HG02642 (cell line): ENCODE measurements around the gene METTL2B.
"Not testable (repeated sequence)": the region's sequence is repeated elsewhere in the genome, so short reads cannot be mapped to it uniquely, and the experiment has no call there.

Experiments used
- ATAC-seq: cut with Tn5 transposase; IDR thresholded peaks from one replicate; pipeline ENCODE4 v1.9.1; 2021; ENCODE audit warnings: mild to moderate bottlenecking; ENCODE audit not compliant: unreplicated experiment, poor library complexity

METTL2B gene

DNA sequence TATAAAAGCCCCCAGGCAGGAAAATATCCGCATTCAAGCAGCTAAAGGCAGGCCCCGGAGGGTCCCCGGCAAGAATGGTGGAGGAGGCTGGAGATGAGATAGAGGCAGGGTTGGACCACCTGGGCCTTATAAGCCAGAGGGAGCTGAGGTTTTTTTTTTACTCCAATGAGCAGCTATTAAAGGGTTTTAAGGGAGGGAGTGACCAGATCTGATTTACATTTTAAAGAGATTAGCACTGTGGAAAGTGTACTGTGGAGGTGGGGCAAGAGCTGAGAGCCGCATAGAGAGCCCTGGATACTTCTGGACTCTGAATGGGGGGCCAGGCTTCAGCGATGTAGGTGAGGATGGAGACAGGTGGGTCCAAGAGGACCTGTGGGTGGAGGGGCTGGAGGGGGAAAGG lies 40.5 kb downstream of the METTL2B start:
- not testable (repeated sequence) for ATAC-seq

- not testable (repeated sequence) for ATAC-seq
Observed at GRCh38 chr7:128523226-128523931, 46.8 kb downstream of the METTL2B start.

- ATAC-seq, result not testable (repeated sequence)
Observed at GRCh38 chr7:128523932-128524524, 47.5 kb downstream of the METTL2B start.

DNA sequence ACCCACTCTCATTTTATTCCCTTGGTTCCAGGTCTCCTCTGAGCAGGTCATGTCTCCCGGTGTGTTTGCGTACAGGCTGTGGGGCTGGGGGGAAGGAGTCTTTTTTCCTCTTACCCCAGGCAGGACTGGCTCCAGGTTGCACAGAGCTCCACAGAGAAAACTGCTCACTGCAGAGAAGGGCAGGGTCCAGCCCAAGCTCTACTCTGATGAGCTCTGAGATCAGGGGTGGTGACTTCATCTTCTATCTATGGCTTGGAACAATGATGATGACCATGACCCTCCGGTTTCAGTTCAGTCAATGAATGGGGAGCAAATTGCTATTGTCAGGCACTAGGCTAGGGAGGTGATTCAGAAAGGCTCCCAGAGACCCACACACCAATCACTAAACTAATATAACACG lies 49.0 kb downstream of the METTL2B start:
- not testable (repeated sequence) for ATAC-seq

- not testable (repeated sequence) for ATAC-seq
Observed at GRCh38 chr7:128526062-128526466, 49.5 kb downstream of the METTL2B start.

DNA sequence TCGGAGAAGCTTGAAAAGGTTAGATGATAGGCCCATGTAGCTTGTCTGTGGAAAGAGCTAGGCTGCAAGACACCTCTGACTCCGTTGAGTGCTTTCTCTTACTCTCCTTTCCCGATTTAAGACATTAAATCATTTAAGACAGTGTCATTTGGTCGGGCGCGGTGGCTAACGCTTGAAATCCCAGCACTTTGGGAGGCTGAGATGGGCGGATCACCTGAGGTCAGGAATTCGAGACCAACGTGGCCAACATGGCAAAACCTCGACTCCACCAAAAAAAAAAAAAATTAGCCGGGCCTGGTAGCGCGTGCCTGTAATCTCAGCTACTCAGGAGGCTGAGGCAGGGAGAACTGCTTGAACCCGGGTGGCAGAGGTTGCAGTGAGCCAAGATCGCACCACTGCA lies 52.6 kb downstream of the METTL2B start:
- not testable (repeated sequence) for ATAC-seq

- peak; percentile 22 for ATAC-seq
Observed at GRCh38 chr7:128530121-128530854, 53.7 kb downstream of the METTL2B start.

DNA sequence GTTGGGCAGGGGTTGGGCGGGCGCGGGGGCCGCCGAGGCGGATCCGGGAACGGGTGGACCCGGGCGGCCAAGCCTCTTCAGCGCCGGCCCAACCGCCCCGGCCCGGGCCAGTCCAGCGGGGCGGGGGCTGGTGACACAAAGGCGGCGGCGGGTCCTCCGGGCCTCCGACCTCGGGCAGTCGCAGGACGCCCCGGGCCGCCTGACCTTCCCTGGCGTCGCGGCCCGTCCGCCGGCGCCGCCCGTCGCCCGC lies 54.2 kb downstream of the METTL2B start:
- no peak for ATAC-seq

DNA sequence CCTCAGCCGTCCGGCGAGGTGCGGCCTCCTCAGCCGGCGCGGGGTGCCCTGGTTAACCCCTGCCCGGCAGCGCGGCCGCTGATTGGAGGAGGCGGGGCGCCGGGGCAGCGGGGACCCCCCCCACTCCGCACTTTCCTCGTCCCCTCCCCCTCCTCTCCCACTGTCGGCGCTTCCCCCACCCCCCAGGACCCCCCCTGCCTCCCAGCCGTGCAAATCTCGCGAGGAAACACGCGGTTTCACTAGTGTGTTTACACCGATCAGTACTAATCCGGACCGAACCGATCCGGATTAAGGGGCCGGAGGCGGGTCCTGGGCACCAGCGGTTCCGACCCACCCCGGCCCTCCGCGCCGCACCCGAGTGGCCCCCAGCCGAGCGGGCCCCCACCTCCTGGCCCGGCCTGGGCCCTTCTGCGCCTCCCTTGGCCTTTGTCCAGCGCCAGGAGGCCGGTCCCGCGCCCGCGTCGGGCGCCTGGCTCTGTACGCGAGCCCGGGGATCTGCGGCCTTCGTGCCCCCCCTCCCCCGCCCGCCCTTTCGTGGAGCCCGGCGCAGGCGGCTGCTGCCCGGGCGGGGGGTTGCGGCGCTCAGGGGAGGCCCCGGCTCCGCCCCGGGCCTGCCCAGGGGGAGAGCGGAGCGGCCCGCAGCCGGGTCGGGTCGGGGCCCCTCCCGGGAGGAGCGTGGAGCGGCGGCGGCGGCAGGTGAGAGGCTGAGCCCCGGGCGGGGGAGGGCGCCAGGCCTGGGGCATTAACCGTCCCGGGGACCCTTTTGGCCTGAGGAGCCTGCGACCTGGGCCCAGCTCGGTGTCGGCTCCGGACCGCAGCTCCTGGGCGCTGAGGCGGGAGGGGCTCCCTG lies 54.8 kb downstream of the METTL2B start:
- peak; percentile 79 for ATAC-seq

DNA sequence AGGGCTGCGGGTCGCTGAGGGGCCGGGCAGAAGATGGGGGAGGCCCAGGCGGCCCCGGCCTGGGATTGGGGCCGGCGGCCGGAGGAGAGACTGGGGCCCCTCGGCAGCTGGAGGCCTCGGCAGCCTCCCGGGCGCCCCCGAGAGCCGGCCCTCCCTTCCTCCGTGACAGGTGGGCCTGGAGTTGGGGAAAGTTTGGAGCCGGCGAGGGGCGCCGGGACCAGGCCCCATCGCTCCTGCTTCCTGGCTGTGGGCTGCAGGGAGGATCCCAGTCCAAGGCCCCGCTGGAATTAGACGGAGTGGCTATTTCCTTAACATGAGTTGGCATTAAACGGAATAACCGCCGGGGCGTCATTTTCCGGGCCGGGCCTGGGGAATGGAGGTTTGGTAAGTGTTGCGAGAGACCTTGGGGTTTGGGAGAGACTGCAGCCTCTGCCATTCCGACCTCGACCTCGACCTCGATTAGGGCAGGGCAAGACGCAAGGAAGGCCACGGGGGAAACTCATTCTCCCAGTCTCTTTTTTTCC lies 55.5 kb downstream of the METTL2B start:
- ATAC-seq, result not testable (repeated sequence)

DNA sequence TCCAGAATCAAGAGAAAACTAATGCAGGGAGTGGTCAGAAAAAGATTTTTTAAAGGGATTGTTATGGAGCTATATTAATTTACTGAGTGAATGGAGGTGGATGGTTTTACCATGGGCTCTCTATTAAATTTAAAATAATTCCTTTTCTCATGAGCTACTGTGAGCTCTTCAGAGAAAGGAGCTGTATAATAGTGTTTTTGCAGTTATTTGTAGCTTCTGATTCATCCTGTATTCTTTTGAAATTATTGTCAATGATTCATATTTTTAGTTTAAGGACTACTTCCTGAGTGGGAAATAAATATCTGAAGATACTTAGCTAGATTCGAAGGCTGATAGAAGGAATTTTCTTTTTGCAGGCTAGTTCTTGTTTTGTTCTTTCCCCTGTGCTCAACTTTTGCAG lies 56.4 kb downstream of the METTL2B start:
- ATAC-seq, result not testable (repeated sequence)

GRCh38 chr7:128537410-128537809 lies 60.9 kb downstream of the METTL2B start:
- not testable (repeated sequence) for ATAC-seq

GRCh38 chr7:128542530-128542929 lies 66.0 kb downstream of the METTL2B start:
- ATAC-seq, result not testable (repeated sequence)

DNA sequence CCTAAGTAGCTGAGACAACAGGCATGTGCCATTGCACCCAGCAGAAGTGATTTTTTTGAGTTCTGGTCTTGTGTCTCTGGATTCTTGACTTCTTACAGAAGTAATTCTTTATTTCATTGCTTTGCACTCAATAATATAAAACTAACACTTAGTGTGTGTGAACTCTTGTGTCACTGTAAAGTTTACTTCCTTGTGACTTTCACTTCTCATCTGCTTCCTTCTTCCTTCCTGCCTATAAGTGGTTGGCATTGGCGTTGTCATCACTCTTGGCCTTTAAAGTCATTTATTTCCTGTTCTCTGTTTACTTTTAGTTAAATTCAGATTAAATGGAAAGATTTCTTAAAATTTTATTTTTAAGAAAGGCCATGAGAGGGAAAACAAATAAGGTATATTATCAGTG lies 66.8 kb downstream of the METTL2B start:
- ATAC-seq, result not testable (repeated sequence)

DNA sequence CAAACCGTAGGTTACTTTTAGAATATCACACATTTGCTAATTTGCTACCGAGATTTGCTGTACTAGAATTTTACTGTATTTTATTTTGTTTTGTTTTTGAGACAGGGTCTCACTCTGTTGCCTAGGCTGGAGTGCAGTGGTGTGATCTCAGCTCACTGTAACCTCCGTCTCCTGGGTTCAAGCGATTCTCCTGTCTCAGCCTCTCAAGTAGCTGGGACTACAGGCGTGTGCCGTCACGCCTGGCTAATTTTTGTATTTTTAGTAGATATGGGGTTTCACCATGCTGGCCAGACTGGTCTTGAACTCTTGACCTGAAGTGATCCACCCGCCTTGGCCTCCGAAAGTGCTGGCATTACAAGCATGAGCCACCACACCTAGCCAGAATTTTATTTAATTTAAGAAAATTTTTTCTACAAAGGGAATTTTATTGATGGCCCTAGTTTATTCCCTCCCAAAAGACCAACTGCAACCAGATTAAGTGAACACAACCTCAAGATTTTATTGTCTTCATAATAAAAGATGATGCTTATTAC lies 69.8 kb downstream of the METTL2B start:
- not testable (repeated sequence) for ATAC-seq

- ATAC-seq, result no peak
Observed at GRCh38 chr7:128550920-128551319, 74.4 kb downstream of the METTL2B start.

GRCh38 chr7:128554394-128554793 lies 77.8 kb downstream of the METTL2B start:
- not testable (repeated sequence) for ATAC-seq
